Loucy (cell line): Measurements from ENCODE around the gene HS3ST3B1.

Source experiments
- EZH2phosphoT487 ChIP-seq: fragments of 200-600 bp; IDR thresholded peaks from 2 replicates; pipeline ENCODE4 v1.6.1; 2018; ENCODE audit warnings: antibody characterized with exemption, mild to moderate bottlenecking, moderate library complexity, borderline replicate concordance
- TF ChIP-seq, protein P1 (sequence below): fragments of 200-600 bp; sonication (generic); conservative IDR thresholded peaks from 2 replicates; pipeline ENCODE4 v1.5.1; 2014; ENCODE audit warnings: mild to moderate bottlenecking, antibody characterized with exemption, low read length

DNA sequence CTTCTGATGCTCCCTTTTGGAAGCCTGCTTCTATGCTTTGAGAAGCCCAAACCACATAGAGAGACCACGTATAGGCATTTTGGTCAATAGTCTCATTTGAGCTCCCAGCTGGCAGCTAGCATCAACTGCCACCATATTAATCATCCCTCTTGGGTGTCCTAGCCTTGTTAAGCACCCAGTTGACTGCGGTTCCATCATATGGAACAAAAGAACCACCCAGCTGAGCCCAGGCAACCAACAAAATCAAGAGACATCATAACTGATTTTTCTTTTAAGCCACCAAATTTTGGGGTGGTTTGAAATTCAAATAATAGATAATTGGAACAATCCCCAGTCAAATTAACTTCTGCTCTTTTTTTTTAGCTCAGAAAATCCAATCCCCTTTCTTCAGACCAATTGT, 53.9 kb downstream of the HS3ST3B1 start:
- TF ChIP-seq, protein P1, sequence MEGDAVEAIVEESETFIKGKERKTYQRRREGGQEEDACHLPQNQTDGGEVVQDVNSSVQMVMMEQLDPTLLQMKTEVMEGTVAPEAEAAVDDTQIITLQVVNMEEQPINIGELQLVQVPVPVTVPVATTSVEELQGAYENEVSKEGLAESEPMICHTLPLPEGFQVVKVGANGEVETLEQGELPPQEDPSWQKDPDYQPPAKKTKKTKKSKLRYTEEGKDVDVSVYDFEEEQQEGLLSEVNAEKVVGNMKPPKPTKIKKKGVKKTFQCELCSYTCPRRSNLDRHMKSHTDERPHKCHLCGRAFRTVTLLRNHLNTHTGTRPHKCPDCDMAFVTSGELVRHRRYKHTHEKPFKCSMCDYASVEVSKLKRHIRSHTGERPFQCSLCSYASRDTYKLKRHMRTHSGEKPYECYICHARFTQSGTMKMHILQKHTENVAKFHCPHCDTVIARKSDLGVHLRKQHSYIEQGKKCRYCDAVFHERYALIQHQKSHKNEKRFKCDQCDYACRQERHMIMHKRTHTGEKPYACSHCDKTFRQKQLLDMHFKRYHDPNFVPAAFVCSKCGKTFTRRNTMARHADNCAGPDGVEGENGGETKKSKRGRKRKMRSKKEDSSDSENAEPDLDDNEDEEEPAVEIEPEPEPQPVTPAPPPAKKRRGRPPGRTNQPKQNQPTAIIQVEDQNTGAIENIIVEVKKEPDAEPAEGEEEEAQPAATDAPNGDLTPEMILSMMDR: no peak
- TF ChIP-seq EZH2phosphoT487: no peak
